ENCODE data around the gene FSTL4. TPM values are rescaled to one million over a fixed set of nuclear protein-coding genes. Genes with fewer than 3 reads are reported as not detected.

Gene FSTL4
- polyA plus RNA-seq, 1 donor (not counting 4 experiments of a cell fraction or from before 2014, with no cell fraction given), result 1.7 TPM

- Histone ChIP-seq H3K4me2 (ENCODE audit: control insufficient read depth, extremely low read depth, insufficient read depth, low read depth, low read length) (no peak overlapping the region), H3K27me3 (ENCODE audit: control insufficient read depth, extremely low read depth, insufficient read depth, low read length) (no peaks in the 10 kb centered on the region), H3K9ac (ENCODE audit: control insufficient read depth, extremely low read depth, insufficient read depth, low read length) (no peak overlapping the region), H3K27ac (ENCODE audit: control insufficient read depth, insufficient read depth, low read length) (no peak overlapping the region), H2AFZ (ENCODE audit: control insufficient read depth, low read length) (no peak overlapping the region), H3K9me3 (ENCODE audit: control insufficient read depth, low read depth, low read length) (no peaks in the 10 kb centered on the region), H3K36me3 (ENCODE audit: control insufficient read depth in 2 of 2, extremely low read depth in 1 of 2, insufficient read depth in 2 of 2, low read length in 2 of 2) (no peaks in the 10 kb centered on the region), H3K9me1 (ENCODE audit: control insufficient read depth, extremely low read depth, insufficient read depth, low read length) (no peaks in the 10 kb centered on the region), H3K4me3 (ENCODE audit: control insufficient read depth in 2 of 3, extremely low read depth in 1 of 3, insufficient read depth in 2 of 3, low read depth in 1 of 3, low read length in 3 of 3) (no peak overlapping the region), H3K79me2 (ENCODE audit: control insufficient read depth, insufficient read depth, low read length) (no peaks in the 10 kb centered on the region), H3K4me1 (ENCODE audit: control insufficient read depth, extremely low read depth, insufficient read depth, low read length) (peaks cover 2% of the 10 kb centered on the region), H4K20me1 (ENCODE audit: control insufficient read depth, extremely low read depth, insufficient read depth, low read length) (no peaks in the 10 kb centered on the region)
- no peak for DNase-seq (ENCODE audit: low read depth, low spot score)
- dilution Hi-C loops (cut with MboI; ENCODE audit: extremely low pct_ligation_motif_present, low sequenced_read_pairs), result loop anchor here (25.0 kb wide), 1 partner anchor 205 kb away; no protein-coding TSS in a partner anchor
- peak; percentile 9 for FAIRE-seq
- TF ChIP-seq CTCF (optimal IDR thresholded peaks at IDR 0.05 in 1 of 3, IDR thresholded peaks at IDR 0.05 in 1 of 3, conservative IDR thresholded peaks at IDR 0.05 in 1 of 3; ENCODE audit: extremely low read depth in 1 of 3, insufficient read depth in 2 of 3, low read length in 3 of 3), result no peak
- no peak for TF ChIP-seq EZH2 (IDR thresholded peaks at IDR 0.05; ENCODE audit: low read length)
Measured at GRCh38 chr5:133581918-133582317, 30.4 kb downstream of the FSTL4 start.

- FAIRE-seq (no peak), DNase-seq (ENCODE audit: low read depth, low spot score) (no peak)
- no peak overlapping the region for H3K4me2 ChIP-seq (ENCODE audit: control insufficient read depth, extremely low read depth, insufficient read depth, low read depth, low read length)
- no peak overlapping the region for H3K27ac ChIP-seq (ENCODE audit: control insufficient read depth, insufficient read depth, low read length)
- no peaks in the 10 kb centered on the region for H3K9me3 ChIP-seq (ENCODE audit: control insufficient read depth, low read depth, low read length)
- no peak overlapping the region for H2AFZ ChIP-seq (ENCODE audit: control insufficient read depth, low read length)
- H3K79me2 ChIP-seq (ENCODE audit: control insufficient read depth, insufficient read depth, low read length), result no peaks in the 10 kb centered on the region
- no peak overlapping the region for H3K4me3 ChIP-seq (ENCODE audit: control insufficient read depth in 2 of 3, extremely low read depth in 1 of 3, insufficient read depth in 2 of 3, low read depth in 1 of 3, low read length in 3 of 3)
- H3K9me1 ChIP-seq (ENCODE audit: control insufficient read depth, extremely low read depth, insufficient read depth, low read length), result no peaks in the 10 kb centered on the region
- H3K36me3 ChIP-seq (ENCODE audit: control insufficient read depth in 2 of 2, extremely low read depth in 1 of 2, insufficient read depth in 2 of 2, low read length in 2 of 2), result no peaks in the 10 kb centered on the region
- dilution Hi-C loops (cut with MboI; ENCODE audit: extremely low pct_ligation_motif_present, low sequenced_read_pairs), result loop anchor here (25.0 kb wide), 1 partner anchor 206 kb away; no protein-coding TSS in a partner anchor
- no peak overlapping the region for H3K9ac ChIP-seq (ENCODE audit: control insufficient read depth, extremely low read depth, insufficient read depth, low read length)
- no peaks in the 10 kb centered on the region for H4K20me1 ChIP-seq (ENCODE audit: control insufficient read depth, extremely low read depth, insufficient read depth, low read length)
- H3K27me3 ChIP-seq (ENCODE audit: control insufficient read depth, extremely low read depth, insufficient read depth, low read length), result peaks cover 2% of the 10 kb centered on the region
- H3K4me1 ChIP-seq (ENCODE audit: control insufficient read depth, extremely low read depth, insufficient read depth, low read length), result peaks cover 2% of the 10 kb centered on the region
- TF ChIP-seq CTCF (optimal IDR thresholded peaks at IDR 0.05 in 1 of 3, IDR thresholded peaks at IDR 0.05 in 1 of 3, conservative IDR thresholded peaks at IDR 0.05 in 1 of 3; ENCODE audit: extremely low read depth in 1 of 3, insufficient read depth in 2 of 3, low read length in 3 of 3), result no peak
- TF ChIP-seq EZH2 (IDR thresholded peaks at IDR 0.05; ENCODE audit: low read length), result no peak
Measured at GRCh38 chr5:133581348-133581747, 31.0 kb downstream of the FSTL4 start.

Measured in keratinocyte (primary cell).